Pancreas (tissue), 10 donors: Measurements from ENCODE around the gene RARS2. TPM values are rescaled to one million over a fixed set of nuclear protein-coding genes. Genes with fewer than 3 reads are reported as not detected.
A peak's percentile ranks its signal among the peaks of the same experiment; 100 is the strongest.

Experiments
- ATAC-seq, 4 donors: fragments of 200-7000 bp; cut with Tn5 transposase; one replicate each; pipeline versions ENCODE4 v1.8.0 to v1.9.1; 2020; ENCODE audit warnings: mild to moderate bottlenecking in 4 of 4, moderate library complexity in 4 of 4
- DNase-seq, 6 donors: peaks; one replicate each; pipeline ENCODE4 v3.0.0-alpha.2; 2020
- FAIRE-seq: peaks from 2 replicates; lab custom pipeline; 2012; peaks lifted over from hg19 to GRCh38; lab: Jason Lieb, UNC
- H3K27ac ChIP-seq, 4 donors: fragments of 200-600 bp; sonication (generic); 1 replicate in 3 of 4; 2 replicates in 1 of 4; pipeline versions ENCODE4 v1.5.0 to v1.8.0; 2020
- H3K27me3 ChIP-seq, 4 donors: fragments of 200-600 bp; one replicate each; pipeline ENCODE4 v1.8.0; 2021
- H3K36me3 ChIP-seq, 3 donors: fragments of 200-600 bp; sonication (generic) in 1 of 3; one replicate each; pipeline versions ENCODE4 v1.5.0 to v1.8.0; 2020 to 2021
- H3K4me1 ChIP-seq, 3 donors: fragments of 200-600 bp; one replicate each; pipeline ENCODE4 v1.8.0; 2021
- H3K4me3 ChIP-seq, 4 donors: fragments of 200-600 bp; sonication (generic) in 2 of 4; one replicate each; pipeline versions ENCODE4 v1.5.0 to v1.8.0; 2020 to 2021
- H3K9me3 ChIP-seq, 4 donors: fragments of 200-600 bp; one replicate each; pipeline ENCODE4 v1.8.0; 2021
- CTCF ChIP-seq, 4 donors: fragments of 200-600 bp; sonication (generic) in 3 of 4; IDR thresholded peaks; one replicate each; pipeline versions ENCODE4 v1.5.0 to v1.8.0; 2021; ENCODE audit warnings: antibody characterized with exemption in 4 of 4
- WGBS, 2 donors: extraction: QIAGEN DNeasy Blood & Tissue Kit; methylation state at CpG; one replicate each; pipeline ENCODE4 v1.1.7; 2013; 5-methylcytosine and 5-hydroxymethylcytosine counted together
- intact Hi-C, 3 donors: fragments of 100-400 bp; cut with DNase I; formaldehyde crosslinking; loops; one replicate each; pipeline versions ENCODE4 v1.11.1 to v1.14.2; 2022
- polyA plus RNA-seq, 2 donors: library from polyadenylated mRNA; stranded (reverse); fragments of 200-250 nt; gene quantifications; one replicate each; pipeline ENCODE4 v1.2.3, GENCODE V29; 2013
- total RNA-seq, 6 donors: library from RNA; stranded (reverse); fragmentation: NEBNext Ultra II Directional in 4 of 6; extraction: Animal tissue kit (Norgen Biotek cat#: 25700) in 4 of 6; gene quantifications; one replicate each; pipeline versions ENCODE4 v1.2.1 to v1.2.4, GENCODE V29; 2021 to 2023
- donor health status: healthy with polysubstance abuse.
- donor health status: DM: no; HTN: no; CAD: no; lungs with moderate emphysema.
- donor health status: DM: no; HTN: no; CAD: no.
- donor health status: control.
- donor health status: control.
- donor health status: Bipolar disorder and iron deficiency.
- donor health status: DM: yes; HTN: yes; CAD: no.
- donor health status: DM: no; HTN: no; CAD: no.
- donor health status: DM: no; HTN: no; CAD: no.
- donor health status: DM: yes; HTN: yes; CAD: no.

The RARS2 gene
- total and polyA plus RNA-seq, 8 donors, result 7.5 to 21.7 (median 16.4) TPM

DNA sequence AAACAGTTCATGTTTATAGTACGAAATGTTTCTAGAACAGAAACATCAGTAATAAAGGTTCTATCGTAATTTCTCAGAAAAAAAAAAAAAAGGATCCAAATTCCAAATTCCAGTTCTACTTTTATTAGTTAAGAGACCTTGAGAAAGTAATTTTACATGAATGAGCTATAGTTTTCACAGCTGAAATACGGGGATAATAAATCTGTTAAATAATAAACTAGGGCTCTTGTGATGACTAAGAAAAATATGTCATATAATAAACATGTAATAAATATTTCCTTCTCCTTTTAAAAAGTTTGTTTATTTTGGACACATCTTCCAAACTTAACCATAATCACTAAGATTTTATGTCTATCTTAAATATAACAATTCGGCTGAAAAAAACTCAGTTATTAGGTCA lies 17.8 kb downstream of the RARS2 start:
- no peak for TF ChIP-seq CTCF (IDR thresholded peaks at IDR 0.05)
- ATAC-seq (no peak), FAIRE-seq (peak; percentile 74), DNase-seq (no peak)
- Histone ChIP-seq H3K4me1 (peaks cover 0 to 5% (median 3%) of the 10 kb centered on the region in 3 donors), H3K27me3 (no peaks in the 10 kb centered on the region), H3K9me3 (no peaks in the 10 kb centered on the region), H3K36me3 (peaks cover 0 to 6% (median 0%) of the 10 kb centered on the region in 3 donors), H3K27ac (no peak overlapping the region), H3K4me3 (no peak overlapping the region)
- intact Hi-C loops, result no loop called here
- 57 to 62% methylated on average over 4 of the region's 4 CpGs for WGBS, 2 donors

- no peak for DNase-seq
- no peak for FAIRE-seq
- Histone ChIP-seq H3K27ac (no peak overlapping the region), H3K36me3 (peaks cover 3 to 21% (median 4%) of the 10 kb centered on the region in 3 donors), H3K4me3 (no peak overlapping the region), H3K9me3 (no peaks in the 10 kb centered on the region), H3K4me1 (no peaks in the 10 kb centered on the region), H3K27me3 (no peaks in the 10 kb centered on the region)
- intact Hi-C loops, result no loop called here
- no peak for ATAC-seq
- 85 to 95% methylated on average over 1 of the region's 1 CpG for WGBS, 2 donors
- TF ChIP-seq CTCF (IDR thresholded peaks at IDR 0.05), result no peak
Measured at GRCh38 chr6:87561017-87561416, 28.8 kb downstream of the RARS2 start.

GRCh38 chr6:87558446-87558845 lies 31.3 kb downstream of the RARS2 start:
- no peak for TF ChIP-seq CTCF (IDR thresholded peaks at IDR 0.05)
- no peak overlapping the region for H3K27ac ChIP-seq
- intact Hi-C loops, result no loop called here
- H3K4me3 ChIP-seq, result no peak overlapping the region
- ATAC-seq, result no peak
- FAIRE-seq, result no peak
- no peaks in the 10 kb centered on the region for H3K27me3 ChIP-seq
- no peaks in the 10 kb centered on the region for H3K9me3 ChIP-seq
- H3K36me3 ChIP-seq, result peaks cover 3 to 33% (median 8%) of the 10 kb centered on the region in 3 donors
- DNase-seq, result no peak
- no peaks in the 10 kb centered on the region for H3K4me1 ChIP-seq

GRCh38 chr6:87555506-87555905 lies 34.3 kb downstream of the RARS2 start:
- Histone ChIP-seq H3K4me1 (no peaks in the 10 kb centered on the region), H3K27ac (no peak overlapping the region), H3K4me3 (no peak overlapping the region), H3K9me3 (no peaks in the 10 kb centered on the region), H3K27me3 (no peaks in the 10 kb centered on the region), H3K36me3 (peaks cover 3 to 29% (median 3%) of the 10 kb centered on the region in 3 donors)
- intact Hi-C loops, result no loop called here
- DNase-seq, result no peak
- FAIRE-seq, result no peak
- no peak for ATAC-seq
- no peak for TF ChIP-seq CTCF (IDR thresholded peaks at IDR 0.05)

DNA sequence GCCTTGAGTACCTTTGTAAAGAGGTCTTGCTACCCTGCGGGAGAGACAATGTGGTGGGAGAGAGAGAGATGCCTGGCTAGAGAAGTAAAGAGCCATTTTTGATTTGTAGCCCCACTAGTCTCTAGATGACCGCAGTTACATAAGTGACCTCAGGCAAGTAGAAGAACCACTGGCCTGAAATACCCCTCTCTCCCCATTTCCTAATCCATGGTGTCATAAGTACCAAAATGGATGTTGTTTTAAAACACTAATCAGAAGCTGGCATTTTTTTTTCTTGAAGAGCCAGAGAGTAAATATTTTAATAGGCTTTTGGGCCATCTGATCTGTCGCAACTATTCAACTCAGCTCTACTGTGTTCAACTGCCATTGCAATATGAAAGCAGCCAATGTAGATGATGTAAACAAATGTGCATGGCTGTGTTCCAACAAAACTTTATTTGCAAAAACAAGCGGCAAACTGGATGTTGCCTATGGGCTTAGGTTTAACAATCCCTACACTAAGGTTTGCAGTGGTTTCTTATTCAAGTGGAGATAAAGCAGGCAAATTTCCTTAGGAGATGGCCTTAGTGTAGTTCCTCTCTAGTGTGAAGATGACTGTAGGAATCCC lies 36.5 kb downstream of the RARS2 start:
- no peak for FAIRE-seq
- 78 to 94% methylated on average over 4 of the region's 4 CpGs for WGBS, 2 donors

More for the DNA sequence above, 36.5 kb downstream of the RARS2 start:
- DNase-seq, result no peak
- no peaks in the 10 kb centered on the region for H3K27me3 ChIP-seq
- no peak for TF ChIP-seq CTCF (IDR thresholded peaks at IDR 0.05)
- no peak for ATAC-seq
- H3K36me3 ChIP-seq, result peaks cover 0 to 22% (median 3%) of the 10 kb centered on the region in 3 donors
- H3K9me3 ChIP-seq, result no peaks in the 10 kb centered on the region
- no peak overlapping the region for H3K27ac ChIP-seq
- intact Hi-C loops, result no loop called here
- no peak overlapping the region for H3K4me3 ChIP-seq
- H3K4me1 ChIP-seq, result no peaks in the 10 kb centered on the region
